NB4 (cell line): ENCODE data around the gene TOMT.

Source experiments
- POLR2A ChIP-seq: IDR thresholded peaks from 2 replicates; pipeline ENCODE4 v1.6.1; 2011; ENCODE audit warnings: mild to moderate bottlenecking; ENCODE audit not compliant: insufficient read length; ENCODE audit errors: extremely low read depth
- TF ChIP-seq, protein P1 (sequence below): IDR thresholded peaks from one replicate; pipeline ENCODE4 v1.5.1; 2012; ENCODE audit warnings: low read depth, low read length

DNA sequence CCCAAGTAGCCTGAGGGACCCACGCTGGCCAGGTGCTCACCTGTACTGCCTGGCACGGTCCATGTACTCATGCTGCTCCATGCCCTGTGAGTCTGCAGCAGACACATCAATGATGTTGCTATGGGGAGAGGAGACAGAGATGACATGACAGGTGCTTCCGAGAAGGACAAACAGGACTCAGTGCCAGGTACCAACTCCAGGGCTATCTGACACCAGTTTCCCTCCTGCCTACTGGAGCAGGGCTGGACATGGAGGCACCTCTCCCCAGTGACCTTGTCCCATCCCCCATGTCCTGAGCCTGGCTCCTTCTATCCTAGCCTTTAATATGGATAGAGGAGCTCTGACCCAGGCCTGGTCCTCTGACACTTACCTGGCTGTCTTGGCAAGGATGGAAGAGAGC, 7.0 kb upstream of the TOMT start:
- TF ChIP-seq, protein P1, sequence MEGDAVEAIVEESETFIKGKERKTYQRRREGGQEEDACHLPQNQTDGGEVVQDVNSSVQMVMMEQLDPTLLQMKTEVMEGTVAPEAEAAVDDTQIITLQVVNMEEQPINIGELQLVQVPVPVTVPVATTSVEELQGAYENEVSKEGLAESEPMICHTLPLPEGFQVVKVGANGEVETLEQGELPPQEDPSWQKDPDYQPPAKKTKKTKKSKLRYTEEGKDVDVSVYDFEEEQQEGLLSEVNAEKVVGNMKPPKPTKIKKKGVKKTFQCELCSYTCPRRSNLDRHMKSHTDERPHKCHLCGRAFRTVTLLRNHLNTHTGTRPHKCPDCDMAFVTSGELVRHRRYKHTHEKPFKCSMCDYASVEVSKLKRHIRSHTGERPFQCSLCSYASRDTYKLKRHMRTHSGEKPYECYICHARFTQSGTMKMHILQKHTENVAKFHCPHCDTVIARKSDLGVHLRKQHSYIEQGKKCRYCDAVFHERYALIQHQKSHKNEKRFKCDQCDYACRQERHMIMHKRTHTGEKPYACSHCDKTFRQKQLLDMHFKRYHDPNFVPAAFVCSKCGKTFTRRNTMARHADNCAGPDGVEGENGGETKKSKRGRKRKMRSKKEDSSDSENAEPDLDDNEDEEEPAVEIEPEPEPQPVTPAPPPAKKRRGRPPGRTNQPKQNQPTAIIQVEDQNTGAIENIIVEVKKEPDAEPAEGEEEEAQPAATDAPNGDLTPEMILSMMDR, result no peak
- no peak for TF ChIP-seq POLR2A
